Body of pancreas (tissue), 4 donors: ENCODE data around the gene LCAT. TPM values are rescaled to one million over a fixed set of nuclear protein-coding genes. Genes with fewer than 3 reads are reported as not detected.

Experiments
- ATAC-seq: fragments of 150-250 bp; one replicate; pipeline ENCODE4 v1.9.1; 2016
- DNase-seq, 4 donors: peaks; one replicate each; pipeline ENCODE4 v3.0.0-alpha.2; 2019
- H3K27ac ChIP-seq, 4 donors: fragments of 200-600 bp; sonication (generic); 1 replicate in 3 of 4; 2 replicates in 1 of 4; pipeline versions ENCODE4 v1.5.1 to v1.6.1; 2016 to 2019; ENCODE audit warnings: mild to moderate bottlenecking in 1 of 4, mixed read lengths in 1 of 4, moderate library complexity in 1 of 4
- H3K27me3 ChIP-seq, 2 donors: fragments of 200-600 bp; sonication (generic); one replicate each; pipeline ENCODE4 v1.6.0; 2016; ENCODE audit warnings: mild to moderate bottlenecking in 1 of 2
- H3K36me3 ChIP-seq, 2 donors: fragments of 200-600 bp; sonication (generic); replicated peaks in 1 of 2; 2 replicates each; pipeline ENCODE4 v1.5.1; 2016; ENCODE audit warnings: low read depth in 2 of 2; ENCODE audit not compliant: insufficient read depth in 1 of 2
- H3K4me1 ChIP-seq: fragments of 200-600 bp; sonication (generic); one replicate; pipeline ENCODE4 v1.6.0; 2016
- H3K4me3 ChIP-seq, 2 donors: fragments of 200-600 bp; sonication (generic); 1 replicate in 1 of 2; 2 replicates in 1 of 2; pipeline ENCODE4 v1.5.1; 2016 to 2019
- H3K9me3 ChIP-seq, 3 donors: fragments of 200-600 bp; sonication (generic); 1 replicate in 2 of 3; 2 replicates in 1 of 3; pipeline ENCODE4 v1.5.1; 2016
- POLR2A ChIP-seq, 3 donors: fragments of 450-650 bp; IDR thresholded peaks; one replicate each; pipeline ENCODE4 v1.6.1; 2016; ENCODE audit warnings: antibody characterized with exemption in 3 of 3, mild to moderate bottlenecking in 2 of 3
- WGBS, 2 donors: methylation state at CpG; one replicate each; pipeline ENCODE4 v1.1.5; 2017; 5-methylcytosine and 5-hydroxymethylcytosine counted together
- intact Hi-C: fragments of 100-400 bp; cut with DNase I; formaldehyde crosslinking; loops from one replicate; pipeline ENCODE4 v1.15.1; 2023
- total RNA-seq, 2 donors: library from RNA; depleted of rRNA; stranded (reverse); fragments of >200 nt; gene quantifications; one replicate each; pipeline ENCODE4 v1.1.0, GENCODE V29; 2016
- TF ChIP-seq, protein P1 (sequence below), 7 experiments: fragments of 450-650 bp in 4 of 7; fragments of 200-600 bp in 3 of 7; sonication (generic) in 3 of 7; IDR thresholded peaks; one replicate each; pipeline ENCODE4 v1.5.1; 2016 to 2019; ENCODE audit warnings: antibody characterized with exemption in 7 of 7

The LCAT gene
- total RNA-seq, 2 donors from 2014 or later, result 7.5 to 17.8 TPM

DNA sequence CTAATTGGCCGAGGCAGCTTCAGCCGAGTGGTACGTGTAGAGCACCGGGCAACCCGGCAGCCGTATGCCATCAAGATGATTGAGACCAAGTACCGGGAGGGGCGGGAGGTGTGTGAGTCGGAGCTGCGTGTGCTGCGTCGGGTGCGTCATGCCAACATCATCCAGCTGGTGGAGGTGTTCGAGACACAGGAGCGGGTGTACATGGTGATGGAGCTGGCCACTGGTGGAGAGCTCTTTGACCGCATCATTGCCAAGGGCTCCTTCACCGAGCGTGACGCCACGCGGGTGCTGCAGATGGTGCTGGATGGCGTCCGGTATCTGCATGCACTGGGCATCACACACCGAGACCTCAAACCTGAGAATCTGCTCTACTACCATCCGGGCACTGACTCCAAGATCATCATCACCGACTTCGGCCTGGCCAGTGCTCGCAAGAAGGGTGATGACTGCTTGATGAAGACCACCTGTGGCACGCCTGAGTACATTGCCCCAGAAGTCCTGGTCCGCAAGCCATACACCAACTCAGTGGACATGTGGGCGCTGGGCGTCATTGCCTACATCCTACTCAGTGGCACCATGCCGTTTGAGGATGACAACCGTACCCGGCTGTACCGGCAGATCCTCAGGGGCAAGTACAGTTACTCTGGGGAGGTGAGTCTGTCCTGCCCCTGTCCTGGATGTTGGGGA lies 34.7 kb downstream of the LCAT start:
- ATAC-seq, result no peak
- intact Hi-C loops, result no loop called here
- 92 to 97% methylated on average over 26 to 35 of the region's 36 CpGs for WGBS, 2 donors

DNA sequence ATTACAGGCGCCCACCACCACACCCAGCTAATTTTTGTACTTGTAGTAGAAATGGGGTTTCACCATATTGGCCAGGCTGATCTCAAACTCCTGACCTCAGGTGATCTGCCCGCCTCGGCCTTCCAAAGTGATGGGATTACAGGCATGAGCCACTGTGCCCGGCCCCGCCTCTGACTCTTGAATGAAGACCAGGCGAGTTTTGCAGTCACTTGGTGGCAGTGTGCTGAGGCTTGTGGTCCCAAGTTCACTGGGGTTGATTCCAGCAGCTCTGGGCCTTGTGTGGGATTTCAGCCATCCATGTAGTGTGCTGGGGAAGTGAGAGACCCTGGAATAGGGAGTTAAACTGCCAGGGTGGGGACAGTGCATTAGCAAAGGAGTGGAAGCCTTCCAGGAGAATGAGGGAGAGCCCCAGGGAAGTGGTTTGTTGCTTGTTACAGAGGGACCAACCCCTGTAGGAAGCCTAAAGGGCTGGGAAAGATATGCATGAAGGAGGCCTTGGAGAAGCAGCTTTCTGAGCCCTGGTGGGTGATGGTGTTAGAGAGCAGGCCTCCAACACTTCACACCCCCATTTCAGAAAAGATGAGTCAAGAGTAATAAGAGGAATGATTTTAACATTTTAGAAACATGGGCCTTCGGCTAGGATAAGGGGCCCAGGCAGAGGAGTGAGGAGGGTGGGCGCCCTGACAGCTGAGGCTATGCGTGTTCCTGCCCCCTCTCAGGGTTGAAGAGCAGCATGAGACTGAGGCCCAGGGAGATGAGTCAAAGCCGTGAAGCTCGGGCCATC lies 36.3 kb downstream of the LCAT start:
- Histone ChIP-seq H3K4me1 (no peaks in the 10 kb centered on the region), H3K36me3 (peaks cover 0 to 13% of the 10 kb centered on the region in 2 donors), H3K4me3 (no peak overlapping the region), H3K27me3 (no peaks in the 10 kb centered on the region), H3K9me3 (no peaks in the 10 kb centered on the region), H3K27ac (no peak overlapping the region)
- 86 to 91% methylated on average over 11 of the region's 11 CpGs for WGBS, 2 donors
- ATAC-seq, result no peak
- DNase-seq, result no peak
- intact Hi-C loops, result no loop called here
- TF ChIP-seq, protein P1, sequence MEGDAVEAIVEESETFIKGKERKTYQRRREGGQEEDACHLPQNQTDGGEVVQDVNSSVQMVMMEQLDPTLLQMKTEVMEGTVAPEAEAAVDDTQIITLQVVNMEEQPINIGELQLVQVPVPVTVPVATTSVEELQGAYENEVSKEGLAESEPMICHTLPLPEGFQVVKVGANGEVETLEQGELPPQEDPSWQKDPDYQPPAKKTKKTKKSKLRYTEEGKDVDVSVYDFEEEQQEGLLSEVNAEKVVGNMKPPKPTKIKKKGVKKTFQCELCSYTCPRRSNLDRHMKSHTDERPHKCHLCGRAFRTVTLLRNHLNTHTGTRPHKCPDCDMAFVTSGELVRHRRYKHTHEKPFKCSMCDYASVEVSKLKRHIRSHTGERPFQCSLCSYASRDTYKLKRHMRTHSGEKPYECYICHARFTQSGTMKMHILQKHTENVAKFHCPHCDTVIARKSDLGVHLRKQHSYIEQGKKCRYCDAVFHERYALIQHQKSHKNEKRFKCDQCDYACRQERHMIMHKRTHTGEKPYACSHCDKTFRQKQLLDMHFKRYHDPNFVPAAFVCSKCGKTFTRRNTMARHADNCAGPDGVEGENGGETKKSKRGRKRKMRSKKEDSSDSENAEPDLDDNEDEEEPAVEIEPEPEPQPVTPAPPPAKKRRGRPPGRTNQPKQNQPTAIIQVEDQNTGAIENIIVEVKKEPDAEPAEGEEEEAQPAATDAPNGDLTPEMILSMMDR (IDR thresholded peaks at IDR 0.05), result no peak
- TF ChIP-seq POLR2A (IDR thresholded peaks at IDR 0.05), result no peak

More for the DNA sequence above, 34.7 kb downstream of the LCAT start:
- Histone ChIP-seq H3K4me1 (no peaks in the 10 kb centered on the region), H3K4me3 (no peak overlapping the region), H3K9me3 (no peaks in the 10 kb centered on the region), H3K36me3 (peaks cover 0 to 13% of the 10 kb centered on the region in 2 donors), H3K27ac (no peak overlapping the region), H3K27me3 (no peaks in the 10 kb centered on the region)
- DNase-seq, result no peak
- TF ChIP-seq, protein P1 (IDR thresholded peaks at IDR 0.05), result no peak
- TF ChIP-seq POLR2A (IDR thresholded peaks at IDR 0.05), result no peak

DNA sequence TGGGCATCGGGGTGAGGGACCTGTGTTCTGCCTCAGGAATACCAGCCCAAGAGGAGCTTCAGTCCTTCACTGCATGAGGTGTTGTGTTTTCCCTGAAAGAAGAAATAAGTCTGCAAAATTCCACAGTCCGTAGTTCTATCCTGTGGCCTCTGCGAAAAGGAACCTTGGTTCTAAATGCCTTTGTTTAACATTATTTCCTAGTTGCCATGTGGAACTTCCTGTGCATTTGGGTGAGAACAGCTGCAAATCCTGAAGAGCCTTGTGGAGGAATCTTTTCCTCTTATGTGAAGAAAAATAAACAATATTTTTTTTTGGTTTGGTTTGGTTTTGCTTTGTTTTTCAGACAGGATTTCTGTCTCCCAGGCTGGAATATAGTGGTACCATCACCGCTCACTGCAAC lies 41.1 kb downstream of the LCAT start:
- H3K27ac ChIP-seq, result no peak overlapping the region
- intact Hi-C loops, result no loop called here
- no peak for DNase-seq

DNA sequence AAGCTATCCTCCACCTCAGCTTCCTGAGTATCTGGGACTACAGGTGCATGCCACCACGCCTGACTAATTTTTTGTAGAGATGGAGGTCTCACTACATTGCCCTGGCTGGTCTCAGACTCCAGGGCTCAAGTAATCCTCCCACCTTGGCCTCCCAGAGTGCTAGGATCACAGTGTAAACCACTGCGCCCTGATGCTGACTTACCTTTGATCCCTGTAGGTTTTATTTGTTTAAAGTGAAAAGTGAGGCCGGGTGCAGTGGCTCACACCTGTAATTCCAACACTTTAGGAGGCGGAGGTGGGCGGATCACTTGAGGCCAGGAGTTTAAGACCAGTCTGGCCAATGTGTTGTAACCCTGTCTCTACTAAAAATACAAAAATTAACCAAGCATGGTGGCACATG lies 42.2 kb downstream of the LCAT start:
- no peaks in the 10 kb centered on the region for H3K36me3 ChIP-seq
- 79 to 82% methylated on average over 4 to 5 of the region's 5 CpGs for WGBS, 2 donors
- TF ChIP-seq POLR2A (IDR thresholded peaks at IDR 0.05), result no peak
- TF ChIP-seq, protein P1 (IDR thresholded peaks at IDR 0.05), result no peak
- peaks cover 2% of the 10 kb centered on the region for H3K4me1 ChIP-seq
- no peaks in the 10 kb centered on the region for H3K9me3 ChIP-seq
- no peak overlapping the region for H3K27ac ChIP-seq
- H3K4me3 ChIP-seq, result no peak overlapping the region
- H3K27me3 ChIP-seq, result no peaks in the 10 kb centered on the region
- intact Hi-C loops, result no loop called here
- ATAC-seq (no peak), DNase-seq (no peak)

More for the DNA sequence above, 41.1 kb downstream of the LCAT start:
- 83 to 88% methylated on average over 4 of the region's 4 CpGs for WGBS, 2 donors
- ATAC-seq, result no peak
- no peaks in the 10 kb centered on the region for H3K27me3 ChIP-seq
- H3K9me3 ChIP-seq, result no peaks in the 10 kb centered on the region
- no peak overlapping the region for H3K4me3 ChIP-seq
- TF ChIP-seq, protein P1 (IDR thresholded peaks at IDR 0.05), result no peak
- no peak for TF ChIP-seq POLR2A (IDR thresholded peaks at IDR 0.05)
- no peaks in the 10 kb centered on the region for H3K4me1 ChIP-seq
- no peaks in the 10 kb centered on the region for H3K36me3 ChIP-seq
